Central memory CD4-positive, alpha-beta T cell (primary cell): ENCODE measurements around the gene WDR87.
"Not testable (repeated sequence)": the region's sequence is repeated elsewhere in the genome, so short reads cannot be mapped to it uniquely, and the experiment has no call there.

ENCODE experiments used
- DNase-seq: peaks from one replicate; pipeline ENCODE4 v3.0.0; 2022

WDR87 gene

DNA sequence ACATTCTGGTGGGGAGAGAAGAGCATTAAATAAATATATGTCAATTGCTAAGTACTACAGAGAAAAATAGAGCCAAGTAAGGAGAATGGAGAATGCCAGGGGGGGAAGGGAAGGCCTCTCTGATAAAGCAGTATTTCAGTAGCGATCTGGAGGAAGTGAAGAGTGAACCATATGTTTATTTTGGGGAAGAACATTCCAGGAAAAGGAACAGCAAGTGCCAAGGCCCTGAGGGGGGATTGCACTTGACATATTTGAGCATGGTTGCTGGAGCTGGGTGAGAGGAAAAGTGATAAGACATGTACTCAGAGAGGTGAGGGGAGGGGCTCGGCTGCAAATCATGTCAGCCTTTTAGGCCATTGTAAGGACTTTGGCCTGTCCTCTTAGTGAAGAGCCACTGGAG is 30.4 kb downstream of the WDR87 start:
- DNase-seq, result no peak

DNA sequence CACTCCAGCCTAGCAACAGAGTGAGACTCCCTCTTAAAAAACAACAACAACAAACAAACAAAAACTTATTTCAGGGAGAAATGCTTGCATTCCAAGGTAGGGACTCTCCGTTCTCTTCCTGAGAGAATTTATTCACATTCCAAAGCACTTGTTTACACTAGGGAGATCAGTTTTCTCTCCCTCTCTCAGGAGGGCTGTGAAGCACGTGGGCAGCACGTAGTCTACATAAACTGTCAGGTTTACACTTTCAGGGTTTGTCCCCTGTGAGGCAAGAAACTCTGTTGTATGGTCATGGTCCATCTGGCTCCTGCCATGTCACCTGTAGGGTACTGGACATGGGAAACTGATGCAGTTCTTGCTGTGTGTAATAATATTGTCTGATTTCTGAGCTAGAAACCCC is 31.6 kb downstream of the WDR87 start:
- DNase-seq, result no peak

DNA sequence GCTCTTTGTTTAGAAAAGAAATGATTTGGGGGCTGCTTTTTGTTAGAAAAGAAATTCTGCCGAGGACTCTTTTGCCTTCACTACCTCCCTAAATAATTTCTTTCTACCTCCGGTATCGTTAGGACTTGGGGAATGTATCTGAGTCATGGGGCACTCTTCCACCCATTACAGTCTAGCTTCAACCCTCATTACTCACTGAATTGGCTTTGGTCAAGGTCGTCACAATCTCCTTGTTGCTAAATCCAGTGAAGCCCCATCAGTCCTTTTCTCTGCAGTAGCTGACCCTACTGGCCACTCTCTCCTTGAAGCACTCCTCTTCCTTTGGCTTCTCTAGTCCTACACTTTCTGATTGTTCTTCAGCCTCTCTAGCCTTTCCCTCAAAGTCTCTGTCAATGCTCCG is 34.0 kb downstream of the WDR87 start:
- no peak for DNase-seq

DNA sequence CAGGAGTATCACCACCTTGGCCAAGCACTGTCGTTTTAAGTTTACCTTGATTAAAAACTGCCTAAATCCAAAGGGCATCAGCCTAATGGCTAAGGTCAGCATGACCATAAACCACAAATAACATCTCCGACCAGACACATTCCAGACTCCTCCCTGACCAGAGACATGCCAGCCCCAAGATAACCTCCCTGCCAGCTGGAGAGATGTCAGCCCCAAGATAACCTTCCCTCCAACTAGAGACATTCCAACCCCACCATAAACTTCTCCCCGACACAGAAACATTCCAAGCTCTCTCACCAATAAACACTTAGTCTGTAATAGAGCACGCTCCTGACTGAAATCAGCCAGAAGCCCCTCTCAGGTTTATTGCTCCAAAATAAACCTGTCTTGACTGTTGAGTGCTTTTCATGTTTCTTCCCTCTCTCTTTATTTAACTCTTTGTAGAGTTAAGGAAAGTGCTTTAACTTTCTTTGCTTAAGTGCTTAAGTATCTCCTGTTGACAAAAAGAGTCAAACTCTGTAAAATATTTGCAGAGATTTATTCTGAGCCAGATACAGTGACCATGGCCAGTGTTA is 36.5 kb downstream of the WDR87 start:
- DNase-seq, result no peak

DNA sequence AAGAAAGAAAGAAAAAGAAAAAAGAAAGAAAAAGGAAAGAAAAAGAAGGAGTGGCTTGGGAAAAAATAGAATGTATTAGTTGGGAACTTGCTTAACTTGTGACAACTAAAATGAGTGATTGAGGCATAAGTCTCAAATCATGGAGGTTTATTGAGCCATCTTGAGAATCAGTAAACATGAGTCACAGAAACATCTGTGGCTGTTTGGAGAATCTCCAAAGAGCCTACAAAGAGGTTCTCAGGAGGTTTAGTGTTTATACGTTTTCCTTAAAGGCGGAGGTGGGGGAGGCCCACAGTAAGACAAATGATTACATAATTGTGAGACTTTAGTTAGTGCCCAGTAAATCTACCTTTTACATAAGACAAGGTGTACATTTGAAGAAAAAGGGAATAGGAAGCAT is 38.6 kb downstream of the WDR87 start:
- no peak for DNase-seq

DNA sequence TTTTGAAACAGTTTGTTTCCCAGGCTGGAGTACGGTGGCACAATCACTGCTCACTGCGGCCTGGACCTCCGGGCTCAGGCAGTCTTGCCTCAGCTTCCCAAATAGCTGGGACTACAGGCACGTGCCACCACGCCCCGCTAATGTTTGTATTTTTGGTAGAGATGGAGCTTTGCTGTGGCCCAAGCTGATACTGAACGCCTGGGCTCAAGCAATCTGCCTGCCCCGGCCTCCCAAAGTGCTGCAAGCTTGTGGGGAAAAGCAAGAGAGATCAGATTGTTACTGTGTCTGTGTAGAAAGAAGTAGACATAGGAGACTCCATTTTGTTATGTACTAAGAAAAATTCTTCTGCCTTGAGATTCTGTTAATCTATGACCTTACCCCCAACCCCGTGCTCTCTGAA is 40.5 kb downstream of the WDR87 start:
- not testable (repeated sequence) for DNase-seq

DNA sequence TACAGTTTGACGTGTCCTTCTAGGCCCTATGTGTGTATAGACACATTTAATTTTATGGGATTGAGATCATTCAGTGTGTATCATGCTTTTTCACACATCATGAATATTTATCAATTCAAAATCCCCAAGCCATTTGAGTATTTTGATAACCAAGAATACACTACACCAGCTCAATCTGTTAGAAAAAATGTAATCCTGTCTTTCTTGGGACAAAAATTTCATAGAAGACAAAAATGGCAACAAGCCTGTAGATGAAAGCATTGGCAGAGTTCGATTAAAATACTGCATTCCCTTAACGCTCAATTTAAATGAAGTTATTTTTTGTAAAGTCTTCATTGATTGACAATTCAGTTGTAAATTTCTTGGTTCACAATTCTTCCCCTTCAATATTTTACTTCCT is 41.9 kb downstream of the WDR87 start:
- no peak for DNase-seq

DNA sequence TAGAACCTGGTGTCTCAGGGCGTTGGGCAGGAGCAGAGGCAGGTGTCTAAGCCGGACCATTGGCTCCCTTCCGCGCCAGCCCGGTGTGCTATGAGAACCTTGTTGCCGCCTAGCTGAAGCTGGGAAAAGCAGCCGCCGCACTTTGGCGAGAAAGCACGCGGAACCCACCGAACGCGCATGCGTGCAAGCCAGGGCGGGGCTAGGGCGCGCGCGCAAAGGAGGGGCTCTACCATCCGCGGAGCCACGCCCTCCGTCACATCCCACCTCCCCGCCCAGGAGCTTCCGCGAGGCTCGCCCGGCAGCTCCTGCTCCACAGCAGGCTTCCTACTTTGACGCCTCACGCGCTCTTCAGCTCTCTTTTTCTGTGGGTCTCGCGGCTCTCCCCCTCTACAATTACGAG is 51.3 kb downstream of the WDR87 start:
- DNase-seq, result no peak

DNA sequence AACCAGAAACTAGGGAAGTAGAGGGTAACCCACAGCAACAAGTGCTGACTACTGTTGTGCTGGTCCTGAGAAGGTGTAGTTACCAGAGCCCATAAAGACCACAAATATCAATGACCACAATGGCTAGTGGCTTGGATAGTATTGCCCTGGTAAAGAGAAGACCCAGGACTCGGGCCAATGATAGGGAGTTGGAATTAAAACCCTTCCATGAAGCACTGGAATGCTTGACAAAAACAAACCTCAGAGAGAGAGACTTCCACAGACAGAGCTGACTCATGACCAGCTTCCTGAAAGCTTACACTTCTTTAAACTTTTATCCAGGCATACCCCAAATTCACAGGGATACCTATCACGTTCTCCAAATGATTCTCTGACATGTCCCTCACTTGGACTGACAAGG is 60.5 kb downstream of the WDR87 start:
- no peak for DNase-seq
